Rectal smooth muscle tissue (tissue), 1 donor: ENCODE data around the gene EPX.

ENCODE experiments used
- H3K27ac ChIP-seq: one replicate; pipeline ENCODE4 v1.7.0; 2013; ENCODE audit warnings: low read depth, low read length, inconsistent platforms
- H3K27me3 ChIP-seq: one replicate; pipeline ENCODE4 v1.7.0; 2013; ENCODE audit warnings: low read length; ENCODE audit not compliant: control insufficient read depth, insufficient read depth
- H3K36me3 ChIP-seq: one replicate; pipeline ENCODE4 v1.7.0; 2013; ENCODE audit warnings: low read length; ENCODE audit not compliant: control insufficient read depth, insufficient read depth
- H3K4me1 ChIP-seq: one replicate; pipeline ENCODE4 v1.7.0; 2013; ENCODE audit warnings: low read length; ENCODE audit not compliant: control insufficient read depth, insufficient read depth
- H3K4me3 ChIP-seq: one replicate; pipeline ENCODE4 v1.7.0; 2013; ENCODE audit warnings: low read length
- H3K9ac ChIP-seq: one replicate; pipeline ENCODE4 v1.7.0; 2013; ENCODE audit warnings: low read length

The EPX gene

DNA sequence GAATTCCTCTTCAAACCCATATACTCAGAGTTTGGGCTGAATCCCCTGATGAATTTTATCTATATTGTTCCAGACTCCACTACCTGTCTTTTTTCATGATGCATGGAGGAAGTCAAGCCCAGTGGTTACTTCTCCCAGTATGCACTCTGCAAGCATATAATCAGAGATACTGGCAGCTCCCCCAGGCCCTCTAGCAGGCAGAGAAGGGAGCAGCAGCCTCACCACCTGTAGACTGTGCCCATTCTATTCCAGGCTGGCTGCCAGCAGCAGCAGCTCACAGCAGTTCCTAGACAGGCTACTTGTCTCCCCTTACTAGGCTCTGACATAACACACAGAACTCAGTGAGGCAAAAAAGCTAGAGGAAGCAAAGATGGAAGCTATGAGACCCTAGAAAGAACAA lies 23.2 kb downstream of the EPX start:
- H3K4me1 ChIP-seq = peaks cover 5% of the 10 kb centered on the region
- H3K27me3 ChIP-seq = no peaks in the 10 kb centered on the region
- H3K27ac ChIP-seq = no peak overlapping the region
- H3K4me3 ChIP-seq = no peak overlapping the region
- H3K9ac ChIP-seq = no peak overlapping the region
- H3K36me3 ChIP-seq = peaks cover 19% of the 10 kb centered on the region

DNA sequence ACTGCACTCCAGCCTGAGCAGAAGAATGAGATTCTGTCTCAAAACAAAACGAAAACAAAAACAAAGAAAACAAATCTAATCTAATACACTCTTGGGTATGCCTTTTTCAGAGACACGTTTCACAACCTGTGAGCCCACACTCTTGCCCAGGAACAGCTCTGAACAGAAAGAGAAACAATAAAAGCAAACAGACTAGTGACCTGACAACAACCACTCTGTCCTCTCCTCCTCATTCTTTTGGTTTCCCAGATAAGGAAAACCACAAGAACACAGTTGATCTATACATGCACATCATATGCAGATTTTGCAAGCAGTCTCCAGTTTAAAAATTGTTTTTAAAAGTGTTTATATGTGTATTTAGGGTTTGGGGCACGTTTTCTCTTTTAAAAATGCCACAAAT lies 25.2 kb downstream of the EPX start:
- Histone ChIP-seq H3K36me3 (peaks cover 12% of the 10 kb centered on the region), H3K27ac (no peak overlapping the region)

DNA sequence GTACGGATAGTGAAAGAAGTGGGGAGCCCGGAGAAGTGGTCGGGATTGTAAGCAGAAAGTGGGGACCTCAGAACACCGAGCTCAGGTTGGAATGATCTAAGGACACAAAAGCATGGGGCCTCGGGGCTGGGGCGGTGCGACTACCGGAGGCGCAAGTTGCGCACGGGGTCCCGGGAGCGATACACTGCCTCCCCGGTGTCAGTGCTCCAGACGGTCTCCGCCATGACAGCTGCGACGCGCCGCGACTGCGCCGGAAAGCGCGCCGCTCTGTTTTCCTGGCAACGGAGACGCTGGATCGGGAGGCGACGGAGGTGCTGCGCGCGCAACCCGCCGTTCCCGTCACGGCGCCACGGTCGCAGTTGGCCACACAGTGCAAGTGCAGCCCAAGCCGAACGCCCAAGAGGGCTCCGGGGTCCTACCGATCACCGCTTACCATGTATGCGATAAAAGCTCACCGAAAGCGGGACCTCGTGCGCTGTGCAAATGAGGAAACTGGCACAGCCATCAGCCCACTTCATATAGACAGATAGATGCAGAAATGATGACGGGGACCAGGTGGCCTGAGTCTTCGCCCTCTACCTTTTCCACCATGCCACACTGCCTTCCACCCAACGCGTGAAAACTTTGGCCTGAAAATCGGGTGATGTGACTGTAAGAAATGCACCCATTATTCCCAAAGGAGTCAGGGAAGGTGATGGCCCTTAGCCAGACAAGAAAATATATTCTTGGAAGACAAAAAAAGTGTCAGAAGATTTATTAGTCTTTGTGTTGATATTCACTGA lies 26.7 kb downstream of the EPX start, which contains the start of gene MKS1:
Gene MKS1 (minus strand): TSS at position 249 of the 782 bp plus-strand sequence. CDS start 25 bp downstream, at position 224.
- Histone ChIP-seq H3K36me3 (peaks cover 3% of the 10 kb centered on the region), H3K27me3 (no peaks in the 10 kb centered on the region), H3K27ac (peak within 1 kb of the TSS; percentile 76), H3K9ac (peak within 1 kb of the TSS; percentile 76), H3K4me3 (peak within 1 kb of the TSS; percentile 94), H3K4me1 (peaks cover 5% of the 10 kb centered on the region)

More for the DNA sequence above, 25.2 kb downstream of the EPX start:
- H3K9ac ChIP-seq = no peak overlapping the region
- H3K4me3 ChIP-seq = no peak overlapping the region
- H3K4me1 ChIP-seq = peaks cover 5% of the 10 kb centered on the region
- H3K27me3 ChIP-seq = no peaks in the 10 kb centered on the region

DNA sequence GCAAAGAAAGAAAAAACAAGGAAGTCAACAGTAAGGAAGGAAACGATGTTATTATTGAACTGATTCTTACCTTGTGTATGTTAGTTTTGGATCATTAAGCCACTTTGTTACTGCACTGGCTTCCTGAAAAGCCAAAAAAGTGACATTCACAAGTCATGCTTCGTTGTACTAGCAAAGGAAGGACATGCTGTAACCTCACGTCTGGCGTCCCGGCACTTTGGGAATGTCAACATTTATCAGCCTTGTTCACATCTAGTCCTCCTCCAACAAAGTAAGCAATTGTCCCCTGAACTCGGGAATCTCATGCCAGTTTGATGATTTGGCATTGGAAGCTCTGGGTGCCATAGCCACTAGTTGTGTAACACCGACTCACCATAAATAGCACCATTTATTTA lies 27.3 kb downstream of the EPX start:
- H3K27ac ChIP-seq = no peak overlapping the region
- no peaks in the 10 kb centered on the region for H3K27me3 ChIP-seq
- H3K9ac ChIP-seq = no peak overlapping the region
- peak overlapping the region; percentile 94 for H3K4me3 ChIP-seq
- H3K4me1 ChIP-seq = peaks cover 5% of the 10 kb centered on the region
- H3K36me3 ChIP-seq = peaks cover under 1% of the 10 kb centered on the region

DNA sequence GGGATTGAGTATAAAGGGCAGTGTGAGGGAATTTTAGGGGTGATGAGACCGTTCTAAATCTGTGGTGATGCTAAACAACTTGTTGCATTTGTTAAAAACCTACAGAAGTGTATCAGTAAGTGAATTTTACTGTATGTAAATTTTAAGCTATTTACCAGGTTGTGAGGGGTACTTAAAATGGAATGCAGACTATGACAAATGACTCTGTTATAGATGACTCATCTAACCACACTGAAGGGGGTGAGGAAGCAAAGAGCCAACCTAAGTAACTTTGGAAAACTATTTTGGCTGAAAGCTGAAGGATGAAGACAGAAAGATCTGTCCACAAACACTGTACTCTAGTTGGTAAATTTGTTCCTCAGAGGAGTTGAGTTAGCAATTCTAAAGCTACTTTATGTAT lies 31.8 kb downstream of the EPX start:
- H3K9ac ChIP-seq = no peak overlapping the region
- H3K27ac ChIP-seq = no peak overlapping the region
- no peak overlapping the region for H3K4me3 ChIP-seq
- H3K36me3 ChIP-seq = no peaks in the 10 kb centered on the region
- H3K27me3 ChIP-seq = no peaks in the 10 kb centered on the region
- peaks cover 2% of the 10 kb centered on the region for H3K4me1 ChIP-seq

DNA sequence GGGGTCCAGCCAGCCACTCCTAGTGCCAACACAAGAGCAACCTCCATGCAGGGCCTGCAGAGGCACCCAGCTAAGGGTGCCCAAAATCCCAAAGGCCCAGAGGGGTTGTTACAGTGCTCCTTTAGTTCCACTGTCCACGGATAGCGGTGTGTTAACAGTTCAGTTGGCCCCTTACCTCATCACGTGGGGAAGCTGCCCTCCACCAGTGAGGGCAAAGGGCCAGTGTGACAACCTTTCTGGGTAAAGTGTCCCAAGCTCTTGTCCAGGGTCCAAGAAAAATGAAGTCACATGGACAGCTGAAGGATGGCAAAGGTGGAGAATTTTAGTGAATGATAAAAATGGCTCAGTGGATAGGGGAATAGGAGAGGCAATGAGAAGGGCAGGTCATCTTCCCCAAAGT lies 35.2 kb downstream of the EPX start:
- no peaks in the 10 kb centered on the region for H3K4me1 ChIP-seq
- H3K27ac ChIP-seq = no peak overlapping the region
- no peaks in the 10 kb centered on the region for H3K27me3 ChIP-seq
- H3K36me3 ChIP-seq = no peaks in the 10 kb centered on the region
- H3K4me3 ChIP-seq = no peak overlapping the region
- H3K9ac ChIP-seq = no peak overlapping the region

DNA sequence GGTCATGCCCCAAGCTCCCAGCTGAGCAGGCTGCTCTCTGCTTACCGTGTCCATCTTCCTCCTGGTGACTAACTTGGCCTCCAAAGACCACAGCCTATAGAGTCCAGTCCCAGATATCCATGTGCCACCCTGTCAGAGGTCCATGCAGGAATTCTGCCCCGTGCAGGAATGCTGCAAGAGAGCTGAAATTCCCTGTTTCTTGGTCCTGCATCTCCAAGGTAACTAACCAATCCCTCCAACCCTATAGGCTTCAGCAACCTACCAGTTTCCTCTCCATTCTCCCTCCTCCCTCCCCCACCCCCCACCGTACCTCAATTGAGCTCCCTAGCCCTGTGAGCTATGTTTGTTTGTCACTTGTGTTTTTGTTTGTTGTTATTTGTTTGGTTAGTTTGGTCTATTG lies 36.2 kb downstream of the EPX start:
- Histone ChIP-seq H3K9ac (no peak overlapping the region), H3K4me1 (no peaks in the 10 kb centered on the region), H3K27me3 (no peaks in the 10 kb centered on the region), H3K4me3 (no peak overlapping the region), H3K36me3 (no peaks in the 10 kb centered on the region), H3K27ac (no peak overlapping the region)

DNA sequence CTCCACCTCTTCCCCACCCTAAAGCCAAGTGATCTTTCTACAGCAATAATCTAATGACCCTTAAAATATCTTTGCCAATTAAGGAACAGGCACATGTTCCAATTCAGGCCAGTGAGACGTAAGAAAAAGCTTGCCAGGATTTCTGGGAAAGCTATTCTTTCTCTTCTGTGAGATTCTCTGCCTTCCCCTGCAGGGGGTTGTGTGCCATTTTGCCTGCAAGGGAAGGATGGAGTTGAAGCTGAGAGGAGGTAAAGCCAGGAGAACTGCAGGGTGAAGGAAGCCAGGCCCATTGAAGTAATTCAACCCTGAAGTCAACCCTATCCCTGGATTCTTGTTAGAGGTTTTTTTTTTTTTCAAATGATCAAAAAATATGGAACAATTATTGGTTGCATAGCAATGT lies 36.9 kb downstream of the EPX start:
- Histone ChIP-seq H3K9ac (no peak overlapping the region), H3K36me3 (no peaks in the 10 kb centered on the region), H3K4me1 (no peaks in the 10 kb centered on the region), H3K27ac (no peak overlapping the region), H3K27me3 (no peaks in the 10 kb centered on the region), H3K4me3 (no peak overlapping the region)

DNA sequence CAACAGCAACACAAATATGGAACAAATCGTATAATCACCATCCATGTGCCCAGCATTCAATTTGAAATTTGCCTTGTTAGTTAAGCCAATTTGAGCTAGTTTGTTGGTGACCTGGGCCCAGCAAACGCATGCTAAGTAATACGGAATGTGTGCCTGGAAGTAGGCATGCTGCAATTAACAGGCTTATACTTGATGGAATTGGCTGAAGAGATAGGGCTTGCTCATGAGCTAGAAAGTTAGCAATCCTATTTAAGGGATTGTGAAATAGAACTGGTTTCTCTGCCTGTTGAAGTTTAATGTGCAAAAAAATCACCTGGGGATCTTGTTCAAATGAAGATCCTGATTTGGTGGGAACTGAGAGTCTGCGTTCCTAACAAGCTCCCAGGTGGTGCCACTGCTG lies 37.4 kb downstream of the EPX start:
- Histone ChIP-seq H3K36me3 (no peaks in the 10 kb centered on the region), H3K27me3 (no peaks in the 10 kb centered on the region), H3K9ac (no peak overlapping the region), H3K4me3 (no peak overlapping the region), H3K4me1 (no peaks in the 10 kb centered on the region), H3K27ac (no peak overlapping the region)

DNA sequence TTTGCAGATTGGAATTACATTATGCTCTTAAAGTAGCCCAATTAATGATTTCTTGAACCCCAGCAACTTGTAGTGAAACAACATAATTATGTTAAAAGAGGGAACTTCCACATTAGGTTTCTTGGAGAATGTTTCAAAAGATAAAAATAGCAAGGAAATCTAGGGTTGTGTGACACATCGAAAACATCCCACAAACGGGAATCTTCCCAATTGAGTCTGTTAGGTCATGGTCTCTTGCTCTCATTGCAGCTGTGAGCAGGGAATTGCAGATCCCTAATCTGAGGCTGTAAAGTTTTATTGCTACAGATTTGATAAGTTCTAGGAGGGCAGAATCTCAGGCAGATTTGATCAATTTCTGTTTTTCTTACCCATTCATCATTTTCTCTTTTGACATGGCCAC lies 39.1 kb downstream of the EPX start:
- Histone ChIP-seq H3K27ac (no peak overlapping the region), H3K36me3 (no peaks in the 10 kb centered on the region), H3K4me3 (no peak overlapping the region), H3K4me1 (no peaks in the 10 kb centered on the region), H3K27me3 (no peaks in the 10 kb centered on the region), H3K9ac (no peak overlapping the region)

DNA sequence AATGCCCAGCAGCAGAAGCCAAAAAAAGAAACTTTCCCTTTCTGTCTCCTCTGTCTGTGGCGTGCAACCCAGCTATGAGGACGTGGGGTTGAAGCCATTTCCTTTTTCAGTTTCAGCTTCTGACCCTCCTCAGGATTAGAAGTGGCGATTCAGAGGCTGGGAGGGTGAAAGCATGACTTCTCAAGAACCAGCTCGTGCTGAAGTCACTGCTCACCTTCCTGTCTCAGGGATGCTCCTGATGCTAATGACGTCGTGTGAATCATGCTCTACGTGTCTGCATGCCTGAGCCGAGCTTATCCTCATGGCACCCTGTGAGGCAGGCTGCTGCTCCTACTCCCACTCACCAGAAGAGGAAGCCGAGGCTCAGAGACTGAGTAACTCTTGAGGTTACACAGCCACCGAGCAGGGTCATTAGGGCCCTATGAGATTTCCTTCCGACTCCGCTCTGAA lies 40.2 kb downstream of the EPX start:
- Histone ChIP-seq H3K4me3 (no peak overlapping the region), H3K27me3 (no peaks in the 10 kb centered on the region), H3K27ac (no peak overlapping the region), H3K36me3 (no peaks in the 10 kb centered on the region), H3K4me1 (no peaks in the 10 kb centered on the region), H3K9ac (no peak overlapping the region)

DNA sequence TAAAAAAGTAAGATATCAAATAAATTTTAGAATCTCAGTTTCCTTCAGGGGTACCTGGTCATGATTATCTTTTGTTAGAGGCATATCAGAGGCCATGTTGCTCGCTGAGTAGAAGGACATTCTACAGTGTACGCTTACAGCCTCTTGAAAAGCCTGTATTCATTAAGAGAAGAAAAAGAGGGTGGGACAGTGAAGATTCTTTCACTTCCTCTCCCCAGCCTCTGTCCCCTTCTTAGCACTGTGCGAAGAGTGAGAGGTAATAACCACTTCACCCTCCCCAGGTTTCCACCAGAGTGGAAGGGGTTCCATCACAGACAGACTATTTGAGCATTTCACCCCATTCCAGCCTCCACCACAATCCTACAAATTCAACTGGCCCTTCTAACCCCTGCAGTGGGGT lies 41.0 kb downstream of the EPX start:
- Histone ChIP-seq H3K9ac (no peak overlapping the region), H3K36me3 (no peaks in the 10 kb centered on the region), H3K4me3 (no peak overlapping the region), H3K27me3 (no peaks in the 10 kb centered on the region), H3K4me1 (no peaks in the 10 kb centered on the region), H3K27ac (no peak overlapping the region)

DNA sequence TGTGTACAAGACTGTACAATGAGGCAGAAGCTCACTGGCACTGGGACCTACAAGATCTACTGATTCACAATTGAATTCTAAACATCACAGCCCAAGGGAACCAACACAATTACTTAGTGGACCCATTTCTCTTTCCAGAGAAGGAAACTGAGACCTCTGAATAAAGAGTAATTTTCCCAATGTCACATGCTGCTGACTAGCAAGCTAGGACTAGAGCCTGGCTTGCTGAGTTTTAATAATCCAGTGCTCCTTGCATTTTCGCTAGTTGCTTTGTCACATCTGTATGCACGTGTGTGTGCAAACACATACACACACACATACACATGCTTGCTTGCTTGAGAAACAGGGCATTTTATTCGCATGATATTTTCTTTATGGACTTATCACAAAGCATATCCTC lies 42.0 kb downstream of the EPX start:
- Histone ChIP-seq H3K4me3 (no peak overlapping the region), H3K9ac (no peak overlapping the region), H3K36me3 (no peaks in the 10 kb centered on the region), H3K27ac (no peak overlapping the region), H3K27me3 (no peaks in the 10 kb centered on the region), H3K4me1 (no peaks in the 10 kb centered on the region)
